Fibroblast of skin of right biceps (primary cell): ENCODE measurements around the gene EZR.
A peak's percentile ranks its signal among the peaks of the same experiment; 100 is the strongest.

ENCODE experiments used
- DNase-seq: peaks from one replicate; pipeline ENCODE4 v3.0.0-alpha.2; 2013

The EZR gene

GRCh38 chr6:158817728-158818580 is 1.2 kb downstream of the EZR start:
- DNase-seq = peak; percentile 80

DNA sequence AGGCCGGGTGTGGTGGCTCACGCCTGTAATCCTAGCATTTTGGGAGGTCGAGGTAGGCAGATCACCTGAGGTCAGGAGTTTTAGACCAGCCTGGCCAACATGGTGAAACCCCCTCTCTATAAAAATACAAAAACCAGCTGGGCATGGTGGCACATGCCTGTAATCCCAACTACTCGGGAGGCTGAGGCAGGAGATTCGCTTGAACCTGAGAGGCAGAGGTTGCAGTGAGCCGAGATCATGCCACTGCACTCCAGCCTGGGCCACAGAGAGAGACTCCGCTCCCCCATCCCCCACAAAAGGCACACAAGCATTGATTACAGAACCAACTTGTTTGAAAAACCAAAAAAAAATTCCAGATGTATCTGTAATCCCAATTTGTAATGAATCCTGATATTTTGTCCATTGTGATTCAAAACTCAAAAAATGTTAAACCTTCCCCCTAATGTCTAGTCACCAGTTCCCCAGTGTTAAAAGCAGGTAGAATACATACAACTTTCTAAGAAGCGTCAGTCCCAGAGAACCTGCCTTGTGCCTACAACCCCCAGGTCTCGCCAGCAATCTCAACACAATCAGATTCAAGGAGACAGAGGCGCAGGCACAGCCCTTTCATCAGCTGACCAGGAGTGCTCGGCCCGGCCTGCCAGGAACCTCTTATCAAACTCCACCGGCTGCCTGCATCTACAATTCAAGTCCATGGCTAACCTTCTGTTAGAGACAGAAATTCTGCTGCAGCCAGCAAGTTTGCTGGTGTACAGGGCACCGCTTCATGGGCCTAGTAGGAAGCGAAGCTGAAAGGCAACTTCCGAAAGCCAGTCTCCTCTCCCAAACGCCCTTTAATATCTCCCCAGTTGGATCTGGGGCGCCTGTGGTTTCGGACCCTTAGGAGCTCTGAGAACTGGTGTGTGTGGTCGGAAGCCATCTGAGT is 2.1 kb downstream of the EZR start:
- DNase-seq = no peak

DNA sequence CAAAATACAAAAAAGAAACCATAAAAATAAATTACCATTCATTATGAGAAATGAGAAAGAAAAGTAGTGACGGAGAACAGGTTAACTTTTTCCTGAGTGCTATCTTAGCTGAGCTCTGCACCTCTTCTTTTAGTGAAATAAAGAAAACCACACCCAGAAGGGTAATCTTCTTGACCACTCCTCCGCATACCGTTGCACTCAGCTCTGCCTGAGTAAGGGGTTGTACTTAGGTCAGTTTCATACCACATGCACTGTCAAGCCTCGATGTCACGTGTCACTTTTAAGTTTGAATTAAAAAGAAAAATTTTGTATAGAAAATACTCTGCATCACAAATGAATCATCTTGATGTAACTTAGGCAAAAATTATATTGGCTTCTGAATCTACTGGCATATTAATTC is 2.8 kb downstream of the EZR start:
- no peak for DNase-seq

DNA sequence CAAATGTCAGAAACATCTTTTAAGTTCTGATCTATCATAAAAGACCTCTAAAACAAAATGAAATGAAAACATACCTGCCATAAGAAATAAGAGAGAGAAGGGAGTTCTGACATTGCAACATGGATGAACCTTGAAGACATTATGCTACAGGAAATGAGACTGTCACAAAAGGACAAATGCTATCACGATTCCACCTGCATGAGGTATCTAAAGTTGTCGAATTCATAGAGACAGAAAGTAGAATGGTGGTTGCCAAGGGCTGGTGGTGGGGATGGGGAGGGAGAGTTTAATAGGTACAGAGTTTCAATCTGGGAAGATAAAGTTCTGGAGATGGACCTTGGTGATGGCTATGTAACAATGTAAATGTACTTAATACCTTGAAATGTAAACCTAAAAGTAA is 3.3 kb downstream of the EZR start:
- DNase-seq = no peak

DNA sequence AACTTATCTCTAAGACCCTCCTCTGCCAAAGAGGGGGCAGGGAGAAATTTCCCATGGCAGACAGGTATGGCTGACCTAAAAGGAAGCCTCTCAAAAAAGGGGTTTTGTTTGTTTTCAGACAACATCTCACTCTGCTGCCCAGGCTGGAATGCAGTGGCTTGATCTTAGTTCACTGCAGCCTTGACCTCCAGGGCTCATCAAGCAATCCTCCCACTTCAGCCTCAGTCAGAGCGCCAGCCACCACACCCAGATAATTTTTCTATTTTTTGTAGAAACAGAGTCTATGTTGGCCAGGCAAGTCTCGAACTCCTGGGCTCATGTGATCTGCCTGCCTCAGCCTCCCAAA is 3.8 kb downstream of the EZR start:
- no peak for DNase-seq

DNA sequence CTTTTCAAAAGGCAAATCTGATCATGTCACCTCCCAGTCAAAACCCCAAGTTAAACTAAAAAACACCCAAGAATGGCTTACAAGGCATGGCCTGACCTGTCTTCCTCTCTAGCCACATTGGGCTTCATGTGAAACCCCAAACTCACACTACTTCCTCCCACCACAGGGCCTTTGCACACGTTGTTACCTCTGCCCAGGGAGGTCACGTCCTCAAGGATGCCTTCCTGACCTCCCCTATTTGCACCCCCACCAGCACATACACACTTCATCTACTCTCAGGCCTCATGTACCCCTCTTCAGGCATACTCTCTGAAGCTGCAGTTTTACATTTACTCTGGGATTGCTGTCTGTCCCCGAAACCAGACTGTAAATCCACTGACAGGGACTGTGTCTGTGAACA is 6.1 kb downstream of the EZR start:
- no peak for DNase-seq

DNA sequence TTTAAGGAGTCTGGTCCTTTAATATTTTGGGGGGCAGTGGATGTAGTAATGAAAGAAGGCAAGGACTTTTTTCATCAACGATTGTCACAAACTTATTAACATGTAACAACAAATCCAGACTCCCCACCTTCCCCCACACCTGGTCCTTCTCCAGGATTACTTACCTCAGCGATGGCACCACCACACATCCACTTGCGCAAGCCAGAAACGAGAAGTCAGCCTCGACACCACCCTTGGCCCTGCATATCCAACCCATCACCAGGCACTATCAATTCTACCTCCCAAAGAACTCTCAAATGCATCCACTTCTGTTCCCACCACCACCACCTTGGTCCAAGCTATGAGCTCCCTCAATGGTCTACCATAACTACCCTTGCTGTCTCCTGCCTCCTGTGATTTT is 6.6 kb downstream of the EZR start:
- DNase-seq = no peak

GRCh38 chr6:158810155-158811095 is 8.7 kb downstream of the EZR start:
- DNase-seq = no peak

GRCh38 chr6:158808941-158809678 is 10.1 kb downstream of the EZR start:
- DNase-seq = no peak

DNA sequence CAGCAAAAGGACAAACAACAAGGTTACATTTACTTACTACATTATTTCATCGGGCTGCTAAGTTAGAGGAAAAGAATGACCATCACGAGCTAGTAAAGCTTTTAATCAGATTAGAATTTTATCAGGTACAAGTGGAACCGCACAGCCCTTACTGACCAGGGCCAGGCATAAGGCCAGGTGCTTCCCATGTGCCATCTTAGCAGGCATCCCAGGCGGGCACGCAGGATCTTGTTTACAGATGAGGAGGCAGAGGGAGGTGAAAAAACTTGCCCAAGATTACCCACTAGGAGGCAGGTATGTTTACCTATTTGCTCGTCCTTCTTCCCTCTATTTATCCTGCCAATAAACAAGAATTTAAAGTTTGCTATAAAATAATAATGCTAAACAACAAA is 10.7 kb downstream of the EZR start:
- DNase-seq = no peak

- no peak for DNase-seq
Measured at GRCh38 chr6:158807515-158808441, 11.4 kb downstream of the EZR start.

- DNase-seq = no peak
Measured at GRCh38 chr6:158805698-158806377, 13.3 kb downstream of the EZR start.

DNA sequence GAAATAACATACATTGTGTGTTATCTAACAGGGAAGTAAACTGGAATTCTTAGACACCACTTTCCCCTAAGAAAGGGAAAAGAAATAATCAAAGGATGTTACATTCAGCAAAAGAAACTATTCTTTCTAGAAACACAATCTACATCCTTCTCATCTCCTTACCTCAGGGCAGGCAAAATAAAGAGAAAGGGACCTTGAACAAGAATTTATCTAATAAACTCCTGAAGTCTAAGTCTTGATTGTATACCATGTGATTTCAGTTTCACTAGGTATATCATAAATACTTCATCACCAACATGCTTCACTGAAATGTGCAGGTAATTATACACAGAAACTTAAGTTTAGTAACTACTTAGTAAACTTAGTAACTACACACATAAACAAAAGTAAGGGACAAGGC is 15.0 kb downstream of the EZR start:
- no peak for DNase-seq

DNA sequence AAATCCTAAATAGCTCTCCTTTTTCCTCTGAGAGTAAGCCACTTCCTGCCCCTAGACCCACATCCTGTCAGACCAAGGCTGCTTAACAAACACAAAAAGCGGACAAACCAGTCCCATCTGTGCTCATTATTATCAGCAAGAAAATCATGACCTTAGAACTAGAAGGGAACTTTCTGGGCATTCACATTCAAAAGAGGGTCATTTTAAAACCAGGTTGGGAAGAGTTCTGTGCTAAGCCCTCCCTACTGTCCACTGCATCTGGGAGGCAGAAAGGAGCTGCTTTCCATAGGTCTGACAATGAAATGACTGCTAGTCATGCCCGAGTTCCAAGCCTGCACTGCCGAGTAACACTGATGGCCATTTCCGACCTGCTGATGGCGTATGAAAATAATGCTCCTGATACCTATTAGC is 15.4 kb downstream of the EZR start:
- DNase-seq = peak; percentile 38

- DNase-seq = no peak
Measured at GRCh38 chr6:158801655-158802294, 17.4 kb downstream of the EZR start.

DNA sequence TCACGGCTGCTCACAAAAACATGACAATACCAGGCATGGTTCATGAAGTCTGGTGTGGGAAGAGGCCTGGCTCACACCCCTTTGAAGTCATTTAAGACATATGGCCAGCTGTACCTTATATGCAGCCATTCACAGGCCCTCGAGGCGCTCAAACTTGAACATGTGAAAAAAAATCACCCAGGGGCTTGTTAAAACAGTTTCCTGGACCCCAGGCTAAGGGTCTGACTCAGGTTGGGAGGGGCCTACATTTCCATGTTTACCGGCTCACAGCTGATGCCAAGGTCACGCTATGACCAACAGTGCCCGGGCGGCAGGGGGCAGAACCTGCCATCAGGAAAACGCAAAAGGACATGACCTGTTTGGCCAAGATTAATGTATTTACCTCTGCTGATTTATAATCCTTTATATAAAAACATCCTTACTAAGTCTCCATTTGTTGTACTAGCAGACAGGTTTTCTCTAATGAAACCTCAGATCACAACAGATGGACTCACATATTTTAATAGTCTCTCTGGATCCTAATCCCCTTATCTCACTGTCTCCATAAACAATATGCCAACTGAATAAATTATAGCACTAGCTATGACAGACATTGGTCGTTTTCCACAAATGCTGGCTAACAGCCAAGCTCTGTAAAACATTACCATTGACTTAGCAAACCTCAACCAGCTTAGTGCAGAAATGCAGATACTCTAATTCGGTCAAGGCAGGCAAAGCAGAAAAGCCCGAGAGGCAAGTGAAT is 19.9 kb downstream of the EZR start:
- peak; percentile 61 for DNase-seq

GRCh38 chr6:158798311-158798710 is 20.9 kb downstream of the EZR start:
- no peak for DNase-seq

- peak; percentile 90 for DNase-seq
Measured at GRCh38 chr6:158797331-158798310, 21.5 kb downstream of the EZR start.
